Caki2 (cell line): ENCODE results near the gene GNG14. TPM values are rescaled to one million over a fixed set of nuclear protein-coding genes. Genes with fewer than 3 reads are reported as not detected.
"Not testable (repeated sequence)": the region's sequence is repeated elsewhere in the genome, so short reads cannot be mapped to it uniquely, and the experiment has no call there.

Source experiments
- DNase-seq: peaks from one replicate; pipeline ENCODE4 v3.0.0-alpha.2; 2015; ENCODE audit warnings: low read depth
- in situ Hi-C: cut with HindIII; loops from 2 replicates; pipeline ENCODE4 v1.10.0; 2016; ENCODE audit warnings: low sequenced_read_pairs, low pct_unique_long_range_greater_than_20kb, mixed read lengths
- total RNA-seq: library from RNA; depleted of rRNA; stranded (reverse); fragments of >200 nt; shearing (Covaris generic); gene quantifications from 2 replicates; pipeline ENCODE4 v1.2.3, GENCODE V29; 2014; ENCODE audit warnings: low replicate concordance

Gene GNG14
- total RNA-seq, 1 experiment from 2014 or later, result not detected

DNA sequence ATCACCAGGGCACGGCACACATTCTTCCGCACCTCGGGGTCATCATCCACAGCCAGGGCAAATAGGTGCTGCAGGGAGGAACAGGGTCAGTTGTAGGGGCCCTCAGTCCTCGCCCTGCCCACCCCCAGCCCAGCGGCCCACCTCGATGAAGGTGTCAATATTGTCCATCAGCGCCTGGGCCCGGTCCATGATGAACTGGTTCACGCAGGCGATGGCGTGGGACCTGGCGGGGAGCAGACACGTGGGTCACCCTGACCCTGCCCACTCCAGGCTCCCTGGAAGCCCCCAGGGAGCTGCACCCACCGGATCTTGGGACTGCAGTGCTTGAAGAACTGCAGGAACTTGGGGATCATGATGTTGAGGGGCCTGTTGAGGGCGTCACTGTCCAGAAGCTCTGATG, 27.3 kb downstream of the GNG14 start:
- in situ Hi-C loops, result no loop called here
- DNase-seq, result no peak

DNA sequence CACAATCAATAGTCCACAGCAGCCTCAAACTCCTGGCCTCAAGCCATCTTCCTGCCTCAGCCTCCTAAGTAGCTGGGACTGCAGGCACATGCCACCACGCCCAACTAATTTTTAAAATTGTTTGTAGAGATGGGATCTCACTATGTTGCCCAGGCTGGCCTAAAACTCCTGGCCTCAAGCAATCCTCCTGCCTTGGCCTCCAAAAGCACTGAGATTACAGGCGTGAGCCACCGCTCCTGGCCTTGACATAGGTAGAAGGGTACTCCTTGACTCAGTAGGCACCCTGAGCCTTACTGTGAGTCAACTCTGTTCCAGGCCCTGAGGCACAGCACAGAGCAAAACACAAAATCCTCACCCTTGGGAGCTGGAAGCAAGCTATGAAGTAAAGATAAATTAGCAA, 28.1 kb downstream of the GNG14 start:
- in situ Hi-C loops, result no loop called here
- DNase-seq, result no peak

DNA sequence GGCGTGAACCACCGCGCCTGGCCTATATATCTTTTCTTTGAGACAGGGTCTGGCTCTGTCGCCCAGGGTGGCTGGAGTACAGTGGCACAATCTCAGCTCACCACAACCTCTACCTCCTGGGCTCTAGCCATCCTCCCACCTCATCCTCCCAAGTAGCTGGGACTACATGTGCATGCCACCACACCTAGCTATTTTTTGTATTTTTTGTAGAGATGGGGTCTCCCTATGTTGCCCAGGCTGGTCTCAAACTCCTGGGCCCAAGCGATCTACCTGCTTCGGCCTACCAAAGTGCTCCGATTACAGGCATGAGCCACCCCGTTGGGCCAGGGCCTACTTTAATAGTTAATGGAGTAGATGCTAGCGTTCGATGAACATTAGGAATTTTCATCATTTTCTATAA, 32.5 kb downstream of the GNG14 start:
- in situ Hi-C loops, result no loop called here

DNA sequence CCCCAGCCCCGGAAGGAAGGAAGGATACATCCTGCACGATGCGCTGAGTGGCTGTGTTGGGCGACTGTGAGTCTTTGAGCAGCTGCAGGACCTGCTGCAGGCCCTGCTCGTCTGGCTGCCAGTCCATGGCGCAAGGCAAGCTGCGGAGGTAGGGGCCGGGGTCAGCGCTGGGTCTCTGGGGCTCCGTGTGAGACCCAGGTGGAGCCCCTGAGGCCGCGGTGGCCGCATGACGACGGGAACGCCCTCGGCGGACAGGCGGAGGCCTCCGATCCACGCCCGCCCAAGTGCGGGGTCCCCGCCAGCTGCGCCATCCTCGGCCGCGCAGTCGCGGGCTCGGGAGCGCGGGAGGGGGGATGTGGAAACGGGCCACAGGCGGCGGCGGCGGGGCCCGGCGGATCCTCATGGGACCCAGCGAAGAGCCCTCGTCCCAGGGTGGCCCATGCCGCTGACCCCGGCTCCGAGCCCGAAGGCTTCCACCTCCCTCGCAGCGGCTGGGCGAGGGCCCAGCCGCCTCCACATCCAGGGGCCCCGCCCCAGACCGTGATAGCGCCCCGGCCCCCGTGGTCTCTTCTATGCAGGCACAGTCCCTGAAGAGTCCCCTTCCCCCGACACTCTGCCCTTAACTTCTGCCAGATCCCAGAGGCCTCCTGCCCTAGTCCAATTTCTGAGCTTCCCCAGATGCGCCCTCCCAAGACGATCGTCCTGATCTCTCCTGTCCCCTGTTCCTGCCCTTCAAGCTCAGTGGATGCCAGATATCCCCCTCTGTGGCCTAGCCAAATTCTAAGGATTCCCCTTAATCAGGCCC, 33.3 kb downstream of the GNG14 start:
- in situ Hi-C loops, result no loop called here
- no peak for DNase-seq

More for the DNA sequence above, 32.5 kb downstream of the GNG14 start:
- no peak for DNase-seq

DNA sequence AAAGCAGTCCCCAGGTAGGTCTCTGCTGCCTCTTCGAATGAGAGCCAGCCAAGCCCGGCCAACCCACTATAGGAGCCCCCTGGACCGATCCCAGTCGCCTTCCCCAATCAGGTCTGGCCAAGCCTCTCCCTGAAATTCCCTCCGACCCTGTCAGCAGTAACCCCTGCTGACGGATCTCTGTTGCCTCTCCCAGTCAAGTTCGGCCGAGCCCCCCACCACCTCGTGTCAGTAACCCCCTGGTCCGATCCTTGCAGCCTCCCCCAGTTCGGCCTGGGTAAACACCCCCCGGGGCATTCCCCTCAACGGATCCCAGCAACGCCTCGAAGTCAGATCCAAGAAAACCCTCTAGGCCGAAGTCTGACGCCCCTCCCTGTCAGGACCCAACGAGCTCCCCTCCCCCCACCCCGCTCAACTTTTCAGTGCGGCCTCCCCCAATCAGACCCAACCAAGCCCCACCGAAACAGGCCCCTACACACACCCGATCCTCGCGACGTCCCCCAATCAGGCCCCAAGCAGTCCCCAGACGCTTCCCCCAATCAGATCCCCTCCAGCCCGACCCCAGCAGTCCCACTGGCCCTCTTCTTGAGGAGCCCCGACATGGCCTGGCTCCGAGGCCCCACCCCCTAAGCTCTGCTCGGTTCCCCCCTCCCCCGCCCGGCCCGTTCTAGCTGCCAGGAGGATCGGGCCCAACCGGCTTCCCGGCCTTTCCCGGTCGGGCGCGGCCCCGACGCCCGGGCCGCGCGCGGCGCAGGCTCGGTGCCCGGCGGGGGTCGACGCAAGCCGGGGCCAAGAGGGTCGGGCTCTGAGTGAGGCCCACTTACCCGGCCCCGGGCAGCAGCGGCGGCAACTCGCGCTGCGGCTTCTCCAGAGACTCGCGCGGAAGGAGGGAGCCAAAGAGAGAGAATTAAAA, 34.1 kb downstream of the GNG14 start:
- no peak for DNase-seq

DNA sequence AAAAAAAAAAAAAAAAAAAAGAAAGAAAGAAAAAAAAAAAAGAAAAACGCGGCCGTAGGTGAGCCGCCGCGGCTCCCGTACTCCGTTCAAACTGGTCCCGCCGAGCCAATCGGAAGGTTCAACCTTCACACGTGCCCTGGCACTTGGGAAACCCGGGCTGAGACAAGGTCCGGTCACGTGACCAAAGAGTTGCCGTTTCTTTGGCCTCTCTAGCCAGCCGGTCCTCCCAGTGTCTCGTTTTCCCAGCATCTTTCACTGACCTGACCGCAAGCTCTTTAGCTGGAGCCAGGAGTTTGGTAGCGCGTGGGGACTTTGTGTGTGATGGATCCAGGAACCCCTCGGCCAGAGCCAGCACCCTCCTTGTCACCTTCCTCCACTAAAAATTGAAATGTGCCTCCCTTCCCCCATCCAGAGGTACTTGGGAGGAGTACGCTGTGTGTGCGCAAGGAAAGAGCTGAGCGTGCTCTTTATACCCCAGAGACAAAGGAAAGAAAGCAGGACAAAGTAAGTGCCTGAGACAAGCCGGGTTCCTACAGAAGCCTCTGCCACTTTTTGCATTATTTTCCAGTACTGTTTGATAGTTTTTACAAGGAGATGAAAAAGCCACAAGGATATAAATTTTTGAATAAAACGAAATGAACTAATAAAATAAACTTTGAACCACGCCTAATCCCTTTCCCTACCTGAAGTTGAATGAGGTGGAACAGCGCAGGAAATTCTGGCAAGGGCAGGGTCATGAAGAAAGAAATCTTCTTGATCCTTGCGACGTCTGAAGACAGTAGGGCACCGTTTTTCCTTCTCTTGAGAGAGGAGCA, 35.0 kb downstream of the GNG14 start:
- peak; percentile 95 for DNase-seq
- in situ Hi-C loops, result no loop called here

More for the DNA sequence above, 34.1 kb downstream of the GNG14 start:
- in situ Hi-C loops, result no loop called here

DNA sequence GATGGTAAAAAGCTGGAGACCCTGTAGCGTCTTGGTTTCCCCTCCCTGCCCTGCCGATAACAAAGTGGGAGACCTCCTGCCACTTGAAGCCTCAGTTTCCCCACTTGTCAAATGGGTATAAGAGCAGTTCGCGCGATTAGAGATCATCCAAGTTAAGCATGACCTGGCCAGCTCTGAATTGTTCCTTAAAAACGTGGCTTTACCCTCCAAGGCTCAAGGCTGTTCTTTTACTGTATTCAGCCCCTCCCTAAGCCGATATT, 35.5 kb downstream of the GNG14 start:
- no peak for DNase-seq
- in situ Hi-C loops, result no loop called here

DNA sequence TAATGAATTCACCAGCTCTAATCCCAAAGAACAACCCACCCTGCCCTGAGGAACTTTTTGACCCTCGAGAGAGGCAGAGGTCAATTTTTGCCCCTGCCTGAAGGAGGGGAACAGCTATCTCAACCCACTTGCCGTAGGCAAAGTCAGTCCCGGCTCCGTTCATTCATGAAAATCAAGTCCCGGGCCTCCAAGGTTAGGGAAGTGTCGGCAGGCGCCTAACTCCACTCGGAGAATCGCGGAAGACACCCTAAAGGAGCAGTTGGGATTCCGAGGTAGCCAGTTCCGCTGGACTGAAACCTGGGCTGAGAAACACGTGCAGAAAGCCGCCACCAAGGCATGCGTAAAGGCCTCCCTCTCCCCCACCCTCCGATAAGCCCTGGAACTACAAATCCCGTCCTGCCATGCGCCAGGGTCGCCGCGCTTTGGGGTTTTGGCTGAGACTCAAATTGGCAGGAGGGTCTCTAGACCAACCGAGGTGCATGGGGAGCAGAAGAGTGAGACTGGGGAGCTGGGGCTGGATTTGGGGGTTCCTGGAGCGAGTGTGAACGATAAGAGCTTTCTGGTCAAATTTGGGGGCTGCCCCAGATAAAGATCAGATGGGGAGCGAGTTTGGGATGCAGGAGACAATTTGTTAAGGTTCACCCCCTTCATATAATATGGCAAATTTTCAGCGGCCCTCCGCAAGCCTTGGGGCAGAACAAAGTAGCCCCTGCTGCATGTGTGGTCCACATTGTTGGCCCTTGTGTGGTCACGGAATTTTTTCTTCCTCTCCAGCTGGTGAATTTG, 36.0 kb downstream of the GNG14 start, which contains the start of gene TNPO2:
Gene TNPO2 (minus strand): TSS at position 292 of the 786 bp plus-strand sequence. CDS start 2,955 bp downstream, outside the sequence.
- in situ Hi-C loops, result no loop called here
- DNase-seq, result peak; percentile 66

DNA sequence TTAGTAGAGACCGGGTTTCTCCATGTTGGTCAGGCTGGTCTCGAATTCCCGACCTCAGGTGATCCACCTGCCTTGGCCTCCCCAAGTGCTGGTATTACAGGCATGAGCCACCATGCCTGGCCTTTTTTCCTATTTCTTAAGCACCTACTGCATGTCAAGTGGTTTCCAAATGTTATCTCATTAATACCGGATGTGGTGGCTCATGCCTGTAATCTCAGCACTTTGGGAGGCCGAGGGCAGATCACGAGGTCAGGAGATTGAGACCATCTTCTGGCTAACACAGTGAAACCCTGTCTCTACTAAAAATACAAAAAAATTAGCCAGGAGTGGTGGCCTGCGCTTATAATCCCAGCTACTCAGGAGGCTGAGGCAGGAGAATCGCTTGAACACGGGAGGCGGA, 37.8 kb downstream of the GNG14 start:
- in situ Hi-C loops, DNase-seq: not testable (repeated sequence)

DNA sequence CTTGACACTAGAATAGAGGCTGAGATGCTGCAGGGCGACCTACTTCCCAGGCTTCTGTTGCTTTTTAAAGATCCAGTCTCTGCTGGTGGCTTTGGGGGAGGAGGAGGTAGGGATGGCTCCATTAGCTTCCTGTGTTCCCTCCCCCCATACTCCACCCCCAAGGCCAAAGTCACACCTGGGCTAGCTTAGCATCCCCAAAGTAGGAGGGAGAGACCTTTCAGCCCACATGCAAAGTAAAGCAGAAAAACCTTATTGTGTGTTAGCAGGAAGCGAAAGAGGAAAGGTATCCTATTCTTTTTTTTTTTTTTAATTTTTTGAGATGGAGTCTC, 39.2 kb downstream of the GNG14 start:
- in situ Hi-C loops, result no loop called here
- no peak for DNase-seq

DNA sequence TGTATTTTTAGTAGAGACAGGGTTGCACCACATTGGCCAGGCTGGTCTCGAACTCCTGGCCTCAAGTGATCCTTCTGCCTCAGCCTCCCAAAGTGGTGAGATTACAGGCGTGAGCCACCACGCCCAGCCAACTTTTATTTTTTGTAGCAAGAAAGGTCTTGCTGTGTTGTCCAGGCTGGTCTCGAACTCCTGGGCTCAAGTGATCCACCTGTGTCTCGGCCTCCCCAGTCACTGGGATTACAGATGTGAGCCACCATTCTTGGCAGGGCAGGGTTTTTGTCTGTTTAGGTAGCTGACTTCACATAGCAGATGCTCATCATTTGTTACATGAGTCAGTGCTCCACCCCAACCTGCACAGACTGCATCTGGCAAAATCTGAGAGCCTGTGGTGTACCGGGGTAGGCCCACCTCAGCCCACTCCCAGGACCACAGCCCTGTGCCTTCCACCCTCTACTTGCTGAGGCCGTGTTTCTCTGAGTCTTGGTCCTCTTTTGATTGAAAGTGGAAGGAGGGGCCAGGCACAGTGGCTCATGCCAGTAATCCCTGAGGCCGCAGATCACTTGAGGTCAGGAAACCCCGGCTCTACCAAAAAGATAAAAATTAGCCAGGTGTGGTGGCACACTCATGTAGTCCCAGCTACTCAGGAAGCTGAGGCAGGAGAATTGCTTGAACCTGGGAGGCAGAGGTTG, 40.1 kb downstream of the GNG14 start:
- in situ Hi-C loops, result no loop called here
- DNase-seq, result no peak

DNA sequence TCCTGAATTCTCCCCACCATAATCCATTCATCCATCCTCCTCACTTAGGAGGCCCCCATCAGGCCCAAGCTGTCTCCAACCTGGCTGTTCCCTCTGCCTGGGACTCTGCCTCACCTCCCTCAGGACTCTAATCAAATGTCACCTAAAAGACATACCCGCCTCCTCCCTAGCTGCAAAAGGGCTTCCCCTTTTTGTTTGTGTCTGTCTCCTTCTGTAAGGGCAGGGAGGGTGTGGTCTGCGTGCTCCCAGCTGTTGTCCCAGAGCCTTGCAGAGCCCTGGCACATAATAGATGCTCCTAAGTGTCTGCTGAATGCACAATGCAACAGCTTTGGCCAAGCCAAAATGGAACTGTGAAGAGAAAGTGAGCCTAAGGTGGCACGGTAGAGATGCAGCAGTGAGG, 42.3 kb downstream of the GNG14 start:
- no peak for DNase-seq
- in situ Hi-C loops, result no loop called here

DNA sequence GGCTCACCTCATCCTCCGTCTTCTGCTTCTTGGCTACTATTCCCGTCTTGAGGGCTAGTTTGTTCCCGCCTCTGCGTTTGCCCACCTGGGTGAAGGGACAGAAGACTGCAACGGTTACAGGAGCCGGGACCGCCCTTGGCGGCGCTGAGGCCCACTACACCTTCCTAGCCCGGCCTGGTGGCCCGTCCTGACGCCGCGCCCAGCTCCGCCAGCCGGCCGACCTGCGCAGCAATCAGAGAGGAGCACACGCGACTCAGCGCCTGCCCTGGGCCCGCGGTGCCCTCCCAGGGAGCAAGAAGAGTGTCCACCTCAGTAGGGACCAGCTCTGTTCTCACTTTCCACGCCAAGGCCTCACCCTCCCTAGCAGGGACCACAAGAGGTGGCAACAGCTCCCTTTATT, 43.5 kb downstream of the GNG14 start:
- in situ Hi-C loops, result no loop called here

DNA sequence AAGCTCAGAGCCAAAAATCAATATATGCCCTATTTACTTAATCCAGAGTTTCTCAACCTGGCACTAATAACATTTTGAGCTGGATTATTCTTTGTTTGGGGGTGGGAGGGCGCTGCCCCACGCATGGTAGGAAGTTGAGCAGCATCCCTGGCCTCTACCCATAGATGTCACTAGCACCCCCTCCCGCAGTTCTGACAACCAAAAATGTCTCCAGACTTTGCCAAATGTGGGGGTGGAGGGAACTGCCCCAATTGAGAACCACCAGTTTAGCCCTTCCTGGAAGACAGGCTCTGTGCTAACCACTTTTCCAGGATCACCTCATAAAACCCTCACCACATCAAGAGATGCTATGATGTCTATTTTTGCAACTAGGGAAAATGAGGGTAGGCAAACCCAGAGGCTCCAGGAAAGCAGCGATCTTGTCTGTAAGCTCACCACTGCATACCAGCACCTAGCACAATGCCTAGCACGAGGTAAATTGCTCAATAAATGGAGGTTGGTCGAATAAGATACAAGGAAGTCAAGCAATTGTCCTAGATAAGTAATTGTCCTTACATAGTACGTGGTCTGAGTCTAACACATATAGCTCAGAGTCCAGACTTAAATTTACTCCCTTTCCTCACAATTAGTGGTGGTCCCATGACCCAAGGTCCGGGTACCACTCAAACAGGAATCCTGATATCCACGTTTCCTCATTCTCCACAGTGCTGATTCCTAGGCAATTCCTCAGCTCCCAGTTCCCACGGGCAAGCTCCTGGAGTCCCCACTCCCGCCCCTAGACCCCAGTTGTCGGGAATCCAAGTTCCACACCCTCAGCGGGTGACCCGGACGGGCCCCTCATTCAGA, 45.8 kb downstream of the GNG14 start:
- peak; percentile 30 for DNase-seq
- in situ Hi-C loops, result no loop called here

More for the DNA sequence above, 43.5 kb downstream of the GNG14 start:
- DNase-seq, result no peak

DNA sequence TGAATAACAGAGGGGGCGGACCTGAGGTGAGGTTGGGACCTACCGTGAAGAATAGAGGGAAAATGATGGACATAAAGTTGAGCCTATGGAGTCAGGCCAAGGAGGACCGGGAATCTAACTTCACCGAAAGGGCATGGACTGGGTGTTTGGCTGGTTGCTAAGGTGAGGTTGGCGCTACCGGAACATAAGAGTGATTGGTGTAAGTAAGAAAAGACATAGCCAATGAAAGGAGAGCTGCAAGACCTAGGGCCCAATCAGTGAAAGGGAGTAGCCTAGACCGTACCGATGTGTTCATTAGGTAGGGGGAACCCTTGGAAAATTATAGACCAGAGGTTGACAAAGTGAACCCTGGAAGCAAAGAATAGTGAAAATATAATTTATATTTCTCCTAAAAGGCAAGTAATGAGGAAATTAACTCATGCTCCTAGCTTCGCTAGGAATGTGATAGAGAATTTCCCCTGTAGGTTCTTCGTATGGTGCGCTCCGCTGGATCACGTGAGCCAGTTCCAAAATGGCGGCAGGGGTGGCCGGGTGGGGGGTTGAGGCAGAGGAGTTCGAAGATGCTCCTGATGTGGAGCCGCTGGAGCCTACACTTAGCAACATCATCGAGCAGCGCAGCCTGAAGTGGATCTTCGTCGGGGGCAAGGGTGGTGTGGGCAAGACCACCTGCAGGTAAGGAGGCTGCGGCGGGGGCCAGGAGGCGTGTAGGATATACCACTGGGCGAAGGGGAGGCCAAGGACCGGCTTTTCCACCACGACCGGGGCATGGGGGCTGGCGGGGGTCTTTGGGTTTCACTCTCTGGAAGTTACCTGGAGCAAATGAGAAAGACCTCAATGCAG, 49.4 kb downstream of the GNG14 start, which contains the start of gene GET3:
Gene GET3 (plus strand): TSS at position 503 of the 840 bp plus-strand sequence. CDS start 9 bp downstream, at position 512.
- DNase-seq, result peak; percentile 100
- in situ Hi-C loops, result no loop called here

DNA sequence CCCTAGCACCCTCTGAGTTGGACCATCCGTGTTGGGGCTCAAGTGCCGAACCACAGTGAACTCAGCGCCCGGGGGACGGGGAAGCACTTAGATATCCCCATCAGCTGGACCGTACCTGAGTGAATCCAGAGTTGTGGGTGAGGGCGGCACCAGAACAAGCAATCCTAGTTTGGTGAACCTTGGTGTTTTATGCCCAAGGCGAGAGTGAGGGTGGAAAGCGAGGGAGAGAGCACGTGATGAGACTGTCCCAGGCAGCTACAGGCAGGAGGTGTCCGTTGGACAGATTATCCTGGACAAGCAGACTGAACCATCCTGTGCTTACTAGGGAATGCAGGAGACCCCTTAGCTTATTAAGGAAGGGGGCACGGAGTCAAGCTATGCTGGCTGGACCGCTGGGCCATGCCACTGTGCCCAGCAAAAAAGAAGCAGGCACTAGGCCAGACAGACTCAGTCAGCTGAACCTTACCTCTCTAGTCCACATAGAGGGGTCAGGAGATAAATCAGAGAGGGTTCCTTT, 50.1 kb downstream of the GNG14 start:
- in situ Hi-C loops, result no loop called here
- DNase-seq, result no peak
